GM12872 (cell line): Measurements from ENCODE around the gene CCDC169.

Source experiments
- CTCF ChIP-seq: IDR thresholded peaks from 3 replicates; pipeline ENCODE4 v1.5.1; 2011; ENCODE audit warnings: low read depth, mild to moderate bottlenecking, low read length, moderate library complexity; ENCODE audit not compliant: insufficient read depth

Gene CCDC169

GRCh38 chr13:36342715-36343114 lies 45.1 kb upstream of the CCDC169 start:
- no peak for TF ChIP-seq CTCF

GRCh38 chr13:36341718-36342117 lies 44.1 kb upstream of the CCDC169 start:
- no peak for TF ChIP-seq CTCF

- no peak for TF ChIP-seq CTCF
These were observed 42.1 kb upstream of the CCDC169 start for GRCh38 chr13:36339600-36340155.

GRCh38 chr13:36337938-36338641 lies 40.5 kb upstream of the CCDC169 start:
- TF ChIP-seq CTCF, result no peak

- TF ChIP-seq CTCF, result no peak
These were observed 35.4 kb upstream of the CCDC169 start for GRCh38 chr13:36332986-36333385.

GRCh38 chr13:36331280-36331679 lies 33.7 kb upstream of the CCDC169 start:
- no peak for TF ChIP-seq CTCF

GRCh38 chr13:36329361-36329760 lies 31.7 kb upstream of the CCDC169 start:
- no peak for TF ChIP-seq CTCF
